ENCODE measurements around the gene FAM114A1.
"Not testable (repeated sequence)": the region's sequence is repeated elsewhere in the genome, so short reads cannot be mapped to it uniquely, and the experiment has no call there.

Gene FAM114A1

GRCh38 chr4:38939165-38939564 lies 71.6 kb downstream of the FAM114A1 start:
- DNase-seq (ENCODE audit: low read depth), result no peak
- H3K4me3 ChIP-seq (replicated peaks; ENCODE audit: low read depth, low read length), result no peak overlapping the region
- no peak for TF ChIP-seq CTCF (IDR thresholded peaks at IDR 0.05; ENCODE audit: low read length, missing control alignments)

- TF ChIP-seq CTCF (IDR thresholded peaks at IDR 0.05; ENCODE audit: low read length, missing control alignments), result no peak
- no peak for DNase-seq (ENCODE audit: low read depth)
- no peak overlapping the region for H3K4me3 ChIP-seq (replicated peaks; ENCODE audit: low read depth, low read length)
Measured at GRCh38 chr4:38940476-38940875, 72.9 kb downstream of the FAM114A1 start.

GRCh38 chr4:38941906-38942305 lies 74.3 kb downstream of the FAM114A1 start:
- peak; percentile 51 for DNase-seq (ENCODE audit: low read depth)
- H3K4me3 ChIP-seq (replicated peaks; ENCODE audit: low read depth, low read length), result not testable (repeated sequence)

GRCh38 chr4:38943343-38943742 lies 75.7 kb downstream of the FAM114A1 start:
- peak; percentile 58 for DNase-seq (ENCODE audit: low read depth)
- TF ChIP-seq CTCF (IDR thresholded peaks at IDR 0.05; ENCODE audit: low read length, missing control alignments), result no peak

GRCh38 chr4:38944440-38944839 lies 76.8 kb downstream of the FAM114A1 start:
- no peak overlapping the region for H3K4me3 ChIP-seq (replicated peaks; ENCODE audit: low read depth, low read length)
- no peak for DNase-seq (ENCODE audit: low read depth)
- no peak for TF ChIP-seq CTCF (IDR thresholded peaks at IDR 0.05; ENCODE audit: low read length, missing control alignments)

More at GRCh38 chr4:38943343-38943742, 75.7 kb downstream of the FAM114A1 start:
- no peak overlapping the region for H3K4me3 ChIP-seq (replicated peaks; ENCODE audit: low read depth, low read length)

GRCh38 chr4:38946919-38947318 lies 79.3 kb downstream of the FAM114A1 start:
- DNase-seq (ENCODE audit: low read depth), result no peak
- no peak for TF ChIP-seq CTCF (IDR thresholded peaks at IDR 0.05; ENCODE audit: low read length, missing control alignments)

GRCh38 chr4:38948551-38948950 lies 80.9 kb downstream of the FAM114A1 start:
- H3K4me3 ChIP-seq (replicated peaks; ENCODE audit: low read depth, low read length), result no peak overlapping the region
- peak; percentile 93 for DNase-seq (ENCODE audit: low read depth)
- no peak for TF ChIP-seq CTCF (IDR thresholded peaks at IDR 0.05; ENCODE audit: low read length, missing control alignments)

More at GRCh38 chr4:38946919-38947318, 79.3 kb downstream of the FAM114A1 start:
- H3K4me3 ChIP-seq (replicated peaks; ENCODE audit: low read depth, low read length), result no peak overlapping the region

Measured in fibroblast of pulmonary artery (primary cell).